Endothelial cell of umbilical vein (primary cell): Measurements from ENCODE around the gene CD53. TPM values are rescaled to one million over a fixed set of nuclear protein-coding genes. Genes with fewer than 3 reads are reported as not detected.

Experiments used
- BruUV-seq: library from RNA; stranded (reverse); fragments of 400-500 nt; replicated peaks from 2 replicates; lab custom pipeline; 2021; lab: Mats Ljungman, UMichigan
- CTCF ChIA-PET: fragments of 300-600, 350-600 bp; sonication (Branson Sonifier 250); formaldehyde crosslinking; loops from one replicate; lab custom pipeline; 2021; ENCODE audit warnings: antibody characterized with exemption, inconsistent platforms; lab: Charles Lee
- POLR2A ChIA-PET: fragments of 300-600, 350-600 bp; sonication (Branson Sonifier 250); formaldehyde crosslinking; loops from one replicate; lab custom pipeline; 2021; ENCODE audit warnings: antibody characterized with exemption, inconsistent platforms; lab: Charles Lee
- DNase-seq: peaks from one replicate; pipeline ENCODE4 v3.0.0-alpha.2; 2011; ENCODE audit warnings: low read depth, low spot score
- FAIRE-seq: peaks from 2 replicates; lab custom pipeline; 2011; peaks lifted over from hg19 to GRCh38; lab: Jason Lieb, UNC
- H2AFZ ChIP-seq: 2 replicates; pipeline ENCODE4 v1.6.0; 2012; ENCODE audit warnings: low read depth, low read length, control low read depth, inconsistent platforms
- H3K27ac ChIP-seq: 2 replicates; pipeline ENCODE4 v1.5.1; 2011; ENCODE audit warnings: low read depth, mild to moderate bottlenecking, control low read depth, low read length, moderate library complexity; ENCODE audit not compliant: insufficient read depth
- H3K27me3 ChIP-seq, 2 experiments: 2 replicates each; pipeline versions ENCODE4 v1.6.0 to v1.6.1; 2011; ENCODE audit warnings: low read length in 2 of 2, mixed read lengths in 1 of 2; ENCODE audit not compliant: control insufficient read depth in 2 of 2, insufficient read depth in 2 of 2
- H3K36me3 ChIP-seq, 2 experiments: 2 replicates in 1 of 2; 3 replicates in 1 of 2; pipeline ENCODE4 v1.5.1; 2011; ENCODE audit warnings: low read length in 2 of 2, mild to moderate bottlenecking in 1 of 2, moderate library complexity in 1 of 2; ENCODE audit not compliant: control insufficient read depth in 2 of 2, insufficient read depth in 2 of 2; ENCODE audit errors: extremely low read depth in 1 of 2
- H3K4me1 ChIP-seq: 3 replicates; pipeline ENCODE4 v1.5.1; 2011; ENCODE audit warnings: mild to moderate bottlenecking, low read length; ENCODE audit not compliant: control insufficient read depth, insufficient read depth; ENCODE audit errors: extremely low read depth
- H3K4me2 ChIP-seq: 2 replicates; pipeline ENCODE4 v1.6.1; 2011; ENCODE audit warnings: low read length, control low read depth, mixed read lengths; ENCODE audit not compliant: insufficient read depth
- H3K4me3 ChIP-seq, 3 experiments: fragments of 200-600 bp in 1 of 3; sonication (generic), shearing (Covaris generic) in 1 of 3; replicated peaks in 1 of 3; 2 replicates each; pipeline ENCODE4 v1.5.1; 2011 to 2016; ENCODE audit warnings: control low read depth in 3 of 3, low read length in 3 of 3, mild to moderate bottlenecking in 2 of 3, inconsistent platforms in 1 of 3, low read depth in 1 of 3, moderate library complexity in 1 of 3; ENCODE audit not compliant: insufficient read depth in 1 of 3
- H3K79me2 ChIP-seq: 2 replicates; pipeline ENCODE4 v1.6.0; 2012; ENCODE audit warnings: low read length, inconsistent platforms; ENCODE audit not compliant: control insufficient read depth, insufficient read depth
- H3K9ac ChIP-seq: replicated peaks from 2 replicates; pipeline ENCODE3; 2011; ENCODE audit warnings: low read length, control low read depth; ENCODE audit not compliant: insufficient read depth; ENCODE audit errors: extremely low read depth
- H3K9me1 ChIP-seq: replicated peaks from 3 replicates; pipeline ENCODE4 v1.6.0; 2011; ENCODE audit warnings: mild to moderate bottlenecking, low read length; ENCODE audit not compliant: control insufficient read depth, insufficient read depth; ENCODE audit errors: extremely low read depth
- H3K9me3 ChIP-seq: replicated peaks from 2 replicates; pipeline ENCODE4 v1.5.1; 2012; ENCODE audit warnings: low read length, inconsistent platforms; ENCODE audit not compliant: control insufficient read depth, insufficient read depth
- H4K20me1 ChIP-seq: replicated peaks from 2 replicates; pipeline ENCODE3; 2011; ENCODE audit warnings: mild to moderate bottlenecking, low read length; ENCODE audit not compliant: control insufficient read depth, insufficient read depth; ENCODE audit errors: extremely low read depth
- CTCF ChIP-seq, 2 donors: IDR thresholded peaks; 1 replicate in 1 of 2; 2 replicates in 1 of 2; pipeline ENCODE4 v1.5.1; 2011; ENCODE audit warnings: low read length in 2 of 2, mild to moderate bottlenecking in 2 of 2, moderate library complexity in 2 of 2, control low read depth in 1 of 2, inconsistent platforms in 1 of 2, low read depth in 1 of 2; ENCODE audit not compliant: insufficient read depth in 1 of 2; ENCODE audit errors: extremely low read depth in 1 of 2
- EZH2 ChIP-seq: IDR thresholded peaks from 2 replicates; pipeline ENCODE4 v1.6.1; 2012; ENCODE audit warnings: borderline replicate concordance, low read depth, mild to moderate bottlenecking, moderate library complexity, low read length, inconsistent platforms; ENCODE audit not compliant: severe bottlenecking
- FOS ChIP-seq: IDR thresholded peaks from 2 replicates; pipeline ENCODE4 v1.6.1; 2011; ENCODE audit warnings: mild to moderate bottlenecking, low read length, moderate library complexity, borderline replicate concordance; ENCODE audit not compliant: insufficient read depth
- GATA2 ChIP-seq: IDR thresholded peaks from 2 replicates; pipeline ENCODE4 v1.7.0; 2011; ENCODE audit warnings: low read depth, mild to moderate bottlenecking, moderate library complexity, mixed read lengths, low read length; ENCODE audit not compliant: insufficient read length, insufficient read depth
- JUN ChIP-seq: IDR thresholded peaks from 2 replicates; pipeline ENCODE4 v1.6.1; 2011; ENCODE audit warnings: borderline replicate concordance, low read depth; ENCODE audit not compliant: insufficient read length, insufficient read depth
- MAX ChIP-seq: IDR thresholded peaks from 2 replicates; pipeline ENCODE4 v1.6.1; 2011; ENCODE audit not compliant: insufficient read depth, insufficient read length
- MYC ChIP-seq: IDR thresholded peaks from one replicate; pipeline ENCODE4 v1.6.1; 2011; ENCODE audit warnings: mild to moderate bottlenecking, low read depth, low read length
- POLR2A ChIP-seq: IDR thresholded peaks from 2 replicates; pipeline ENCODE4 v1.6.1; 2012; ENCODE audit warnings: low read depth, mild to moderate bottlenecking, control low read depth, low read length
- POLR2AphosphoS5 ChIP-seq: IDR thresholded peaks from 2 replicates; pipeline ENCODE4 v1.6.1; 2012; ENCODE audit warnings: low read depth, mild to moderate bottlenecking, control low read depth, low read length, moderate library complexity; ENCODE audit not compliant: insufficient read depth
- dilution Hi-C: fragments of 300-500 bp; cut with MboI; formaldehyde crosslinking; loops from one replicate; pipeline ENCODE4 v1.15.0; 2019; ENCODE audit warnings: low sequenced_read_pairs; ENCODE audit not compliant: extremely low pct_ligation_motif_present
- intact Hi-C: fragments of 100-400 bp; cut with micrococcal nuclease; formaldehyde crosslinking; loops from one replicate; pipeline ENCODE4 v1.10.0; 2022
- polyA plus RNA-seq, 4 experiments: library from polyadenylated mRNA; depleted of rRNA in 3 of 4; stranded (reverse) in 3 of 4; unstranded in 1 of 4; fragments of >200 nt; gene quantifications; 2 replicates each; pipeline versions ENCODE4 v1.2.1 to v1.2.3, GENCODE V29; 2011 to 2012; ENCODE audit warnings: missing spikeins in 1 of 4
- total RNA-seq: library from RNA; stranded (reverse); gene quantifications from 2 replicates; pipeline ENCODE4 v1.2.3, GENCODE V29; 2021

Gene CD53
- total and polyA plus RNA-seq, 2 donors (not counting 3 experiments of a cell fraction or from before 2014, with no cell fraction given) = 0.35 TPM; not detected in 1

GRCh38 chr1:110899458-110899843, 26.5 kb downstream of the CD53 start:
- Histone ChIP-seq H3K4me3 (no peak overlapping the region), H4K20me1 (no peaks in the 10 kb centered on the region), H3K4me2 (no peak overlapping the region), H3K9me1 (no peaks in the 10 kb centered on the region), H3K9me3 (no peaks in the 10 kb centered on the region), H3K27ac (no peak overlapping the region), H3K4me1 (no peaks in the 10 kb centered on the region), H2AFZ (no peak overlapping the region), H3K9ac (no peak overlapping the region), H3K79me2 (no peaks in the 10 kb centered on the region), H3K27me3 (no peaks in the 10 kb centered on the region), H3K36me3 (no peaks in the 10 kb centered on the region)
- FAIRE-seq = no peak
- dilution Hi-C loops = no loop called here
- ChIA-PET CTCF (no interaction called here), POLR2A (no interaction called here)
- DNase-seq = no peak
- intact Hi-C loops = no loop called here
- no TSS peak for BruUV-seq
- TF ChIP-seq GATA2 (no peak), EZH2 (no peak), POLR2A (no peak), CTCF (IDR thresholded peaks at IDR 0.05; ENCODE audit: extremely low read depth in 1 of 2, insufficient read depth in 1 of 2, low read depth in 1 of 2, low read length in 2 of 2) (no peak), MYC (no peak), JUN (no peak), FOS (no peak), POLR2AphosphoS5 (no peak), MAX (no peak)
